K562 (cell line): ENCODE data around the gene PLEKHN1. TPM values are rescaled to one million over a fixed set of nuclear protein-coding genes. Genes with fewer than 3 reads are reported as not detected.

Experiments
- CAMTA2 ChIP-seq: fragments of 250-450 bp; sonication (Bioruptor Pico); conservative IDR thresholded peaks from 2 replicates; pipeline ENCODE4 v1.5.1; 2022
- DMBX1 ChIP-seq: fragments of 250-450 bp; sonication (Bioruptor Pico); IDR thresholded peaks from 2 replicates; pipeline ENCODE4 v1.8.0; 2022; ENCODE audit warnings: inconsistent platforms, mild to moderate bottlenecking, moderate library complexity, borderline replicate concordance
- HMG20B ChIP-seq: fragments of 250-450 bp; sonication (Bioruptor Pico); IDR thresholded peaks from 2 replicates; pipeline ENCODE4 v1.5.0; 2021; ENCODE audit warnings: mild to moderate bottlenecking
- HNRNPK ChIP-seq: fragments of 200-400 bp; formaldehyde crosslinking; IDR thresholded peaks from one replicate; pipeline ENCODE4 v1.6.1; 2018; ENCODE audit warnings: mild to moderate bottlenecking, low read depth, low read length; ENCODE audit not compliant: poor library complexity, severe bottlenecking
- KLF16 ChIP-seq: IDR thresholded peaks from 2 replicates; pipeline ENCODE4 v1.6.1; 2016; ENCODE audit warnings: antibody characterized with exemption
- MCM5 ChIP-seq: fragments of 450-650 bp; IDR thresholded peaks from 2 replicates; pipeline ENCODE4 v1.6.1; 2016; ENCODE audit warnings: low read depth
- PCBP1 ChIP-seq: fragments of 200-400 bp; formaldehyde crosslinking; IDR thresholded peaks from 2 replicates; pipeline ENCODE4 v1.6.1; 2018; ENCODE audit warnings: mild to moderate bottlenecking, low read depth, low read length; ENCODE audit not compliant: poor library complexity, severe bottlenecking
- POLR3A ChIP-seq: IDR thresholded peaks from 2 replicates; pipeline ENCODE4 v1.6.1; 2011; ENCODE audit warnings: borderline replicate concordance, mild to moderate bottlenecking, moderate library complexity; ENCODE audit not compliant: insufficient read length, insufficient read depth; ENCODE audit errors: extremely low read depth
- RFX7 ChIP-seq: fragments of 250-450 bp; sonication (Bioruptor Pico); IDR thresholded peaks from 2 replicates; pipeline ENCODE4 v1.5.1; 2021; ENCODE audit warnings: mild to moderate bottlenecking
- SP1 ChIP-seq: sonication (generic); formaldehyde crosslinking; IDR thresholded peaks from 2 replicates; pipeline ENCODE4 v1.8.1; 2022; ENCODE audit warnings: mild to moderate bottlenecking, missing genetic modification reagents
- XRCC4 ChIP-seq: IDR thresholded peaks from one replicate; pipeline ENCODE4 v1.6.1; 2011; ENCODE audit not compliant: insufficient read depth, insufficient read length; ENCODE audit errors: extremely low read depth
- ZFP30 ChIP-seq: fragments of 250-450 bp; sonication (Bioruptor Pico); IDR thresholded peaks from 2 replicates; pipeline ENCODE4 v1.8.0; 2022; ENCODE audit warnings: moderate library complexity, mild to moderate bottlenecking, inconsistent platforms, borderline replicate concordance
- ZNF584 ChIP-seq: fragments of 200-800 bp; sonication (Bioruptor generic); IDR thresholded peaks from 2 replicates; pipeline ENCODE4 v1.6.1; 2016; ENCODE audit warnings: low read depth, mild to moderate bottlenecking, missing genetic modification characterization, missing compliant biosample characterization
- polyA plus RNA-seq, 8 experiments: library from polyadenylated mRNA; depleted of rRNA in 4 of 8; stranded (reverse) in 5 of 8; unstranded in 3 of 8; fragments of >200 nt; fragmentation: Nextera tagmentation in 2 of 8; fragmentation: Illumina TruSeq in 1 of 8; extraction: Ambion mirVana in 2 of 8; extraction: Trizol in 1 of 8; gene quantifications; 2 replicates each; pipeline versions ENCODE4 v1.2.1 to v1.2.3, GENCODE V29; 2011 to 2014; ENCODE audit warnings: inconsistent platforms in 1 of 8, missing spikeins in 1 of 8
- total RNA-seq, 7 experiments: library from RNA; depleted of rRNA in 6 of 7; stranded (reverse); fragments of >200 nt in 6 of 7; fragmentation: Illumina TruSeq in 2 of 7; extraction: Trizol in 2 of 7; gene quantifications; 2 replicates each; pipeline versions ENCODE4 v1.2.1 to v1.2.3, GENCODE V29; 2011 to 2021; ENCODE audit warnings: low replicate concordance in 1 of 7
- TF ChIP-seq, protein P1 (sequence below): fragments of 200-600 bp; sonication (generic); IDR thresholded peaks from one replicate; pipeline ENCODE4 v1.6.1; 2012; ENCODE audit warnings: mild to moderate bottlenecking, low read depth, low read length, inconsistent platforms
- TF ChIP-seq, protein P2 (sequence below): IDR thresholded peaks from 2 replicates; pipeline ENCODE4 v1.6.1; 2011; ENCODE audit warnings: borderline replicate concordance, low read depth, mild to moderate bottlenecking, moderate library complexity, low read length; ENCODE audit not compliant: insufficient read depth, poor library complexity, severe bottlenecking

PLEKHN1 gene
- total and polyA plus RNA-seq, 9 of the 15 experiments (the other 6 are each of a cell fraction or from before 2014, with no cell fraction given) = 0.07 to 1.5 (median 0.13) TPM; not detected in 2

DNA sequence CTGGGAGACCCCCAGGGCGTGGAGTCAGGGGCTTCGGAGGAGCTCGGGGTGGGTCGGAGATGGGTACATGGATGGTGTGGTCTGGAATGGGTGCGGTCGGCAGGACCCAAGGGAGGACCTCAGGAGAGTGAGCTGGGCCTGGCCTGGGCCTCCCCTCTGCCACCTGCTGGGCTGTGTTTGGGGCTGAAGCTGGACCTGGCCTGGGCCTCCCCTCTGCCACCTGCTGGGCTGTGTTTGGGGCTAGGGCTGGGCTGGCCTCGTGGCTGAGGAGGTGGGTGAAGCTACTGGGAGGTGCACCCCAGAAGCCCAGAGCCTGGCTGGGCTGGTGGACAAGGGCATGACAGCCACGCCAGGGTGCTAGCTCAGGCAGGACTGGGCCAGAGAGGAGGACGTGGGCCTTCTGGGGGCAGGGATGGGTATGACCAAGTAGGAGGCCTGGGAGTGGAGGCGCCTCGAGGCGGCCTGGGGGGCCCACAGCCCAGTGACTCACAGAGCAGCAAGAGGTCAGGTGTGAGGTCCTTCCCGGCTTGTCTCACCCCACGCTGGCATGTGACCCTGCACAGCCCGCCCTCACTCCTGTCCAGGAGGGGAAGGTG, 28.1 kb upstream of the PLEKHN1 start (continued):
- TF ChIP-seq RFX7 (CRISPR knock-in tag) (no peak), HMG20B (CRISPR knock-in tag) (no peak), SP1 (CRISPR knock-in tag) (no peak), POLR3A (no peak), CAMTA2 (no peak), KLF16 (no peak), HNRNPK (no peak), PCBP1 (peak; percentile 7), DMBX1 (CRISPR knock-in tag) (no peak), ZNF584 (CRISPR knock-in tag) (no peak), XRCC4 (no peak), ZFP30 (CRISPR knock-in tag) (no peak), MCM5 (no peak)
- TF ChIP-seq, protein P1, sequence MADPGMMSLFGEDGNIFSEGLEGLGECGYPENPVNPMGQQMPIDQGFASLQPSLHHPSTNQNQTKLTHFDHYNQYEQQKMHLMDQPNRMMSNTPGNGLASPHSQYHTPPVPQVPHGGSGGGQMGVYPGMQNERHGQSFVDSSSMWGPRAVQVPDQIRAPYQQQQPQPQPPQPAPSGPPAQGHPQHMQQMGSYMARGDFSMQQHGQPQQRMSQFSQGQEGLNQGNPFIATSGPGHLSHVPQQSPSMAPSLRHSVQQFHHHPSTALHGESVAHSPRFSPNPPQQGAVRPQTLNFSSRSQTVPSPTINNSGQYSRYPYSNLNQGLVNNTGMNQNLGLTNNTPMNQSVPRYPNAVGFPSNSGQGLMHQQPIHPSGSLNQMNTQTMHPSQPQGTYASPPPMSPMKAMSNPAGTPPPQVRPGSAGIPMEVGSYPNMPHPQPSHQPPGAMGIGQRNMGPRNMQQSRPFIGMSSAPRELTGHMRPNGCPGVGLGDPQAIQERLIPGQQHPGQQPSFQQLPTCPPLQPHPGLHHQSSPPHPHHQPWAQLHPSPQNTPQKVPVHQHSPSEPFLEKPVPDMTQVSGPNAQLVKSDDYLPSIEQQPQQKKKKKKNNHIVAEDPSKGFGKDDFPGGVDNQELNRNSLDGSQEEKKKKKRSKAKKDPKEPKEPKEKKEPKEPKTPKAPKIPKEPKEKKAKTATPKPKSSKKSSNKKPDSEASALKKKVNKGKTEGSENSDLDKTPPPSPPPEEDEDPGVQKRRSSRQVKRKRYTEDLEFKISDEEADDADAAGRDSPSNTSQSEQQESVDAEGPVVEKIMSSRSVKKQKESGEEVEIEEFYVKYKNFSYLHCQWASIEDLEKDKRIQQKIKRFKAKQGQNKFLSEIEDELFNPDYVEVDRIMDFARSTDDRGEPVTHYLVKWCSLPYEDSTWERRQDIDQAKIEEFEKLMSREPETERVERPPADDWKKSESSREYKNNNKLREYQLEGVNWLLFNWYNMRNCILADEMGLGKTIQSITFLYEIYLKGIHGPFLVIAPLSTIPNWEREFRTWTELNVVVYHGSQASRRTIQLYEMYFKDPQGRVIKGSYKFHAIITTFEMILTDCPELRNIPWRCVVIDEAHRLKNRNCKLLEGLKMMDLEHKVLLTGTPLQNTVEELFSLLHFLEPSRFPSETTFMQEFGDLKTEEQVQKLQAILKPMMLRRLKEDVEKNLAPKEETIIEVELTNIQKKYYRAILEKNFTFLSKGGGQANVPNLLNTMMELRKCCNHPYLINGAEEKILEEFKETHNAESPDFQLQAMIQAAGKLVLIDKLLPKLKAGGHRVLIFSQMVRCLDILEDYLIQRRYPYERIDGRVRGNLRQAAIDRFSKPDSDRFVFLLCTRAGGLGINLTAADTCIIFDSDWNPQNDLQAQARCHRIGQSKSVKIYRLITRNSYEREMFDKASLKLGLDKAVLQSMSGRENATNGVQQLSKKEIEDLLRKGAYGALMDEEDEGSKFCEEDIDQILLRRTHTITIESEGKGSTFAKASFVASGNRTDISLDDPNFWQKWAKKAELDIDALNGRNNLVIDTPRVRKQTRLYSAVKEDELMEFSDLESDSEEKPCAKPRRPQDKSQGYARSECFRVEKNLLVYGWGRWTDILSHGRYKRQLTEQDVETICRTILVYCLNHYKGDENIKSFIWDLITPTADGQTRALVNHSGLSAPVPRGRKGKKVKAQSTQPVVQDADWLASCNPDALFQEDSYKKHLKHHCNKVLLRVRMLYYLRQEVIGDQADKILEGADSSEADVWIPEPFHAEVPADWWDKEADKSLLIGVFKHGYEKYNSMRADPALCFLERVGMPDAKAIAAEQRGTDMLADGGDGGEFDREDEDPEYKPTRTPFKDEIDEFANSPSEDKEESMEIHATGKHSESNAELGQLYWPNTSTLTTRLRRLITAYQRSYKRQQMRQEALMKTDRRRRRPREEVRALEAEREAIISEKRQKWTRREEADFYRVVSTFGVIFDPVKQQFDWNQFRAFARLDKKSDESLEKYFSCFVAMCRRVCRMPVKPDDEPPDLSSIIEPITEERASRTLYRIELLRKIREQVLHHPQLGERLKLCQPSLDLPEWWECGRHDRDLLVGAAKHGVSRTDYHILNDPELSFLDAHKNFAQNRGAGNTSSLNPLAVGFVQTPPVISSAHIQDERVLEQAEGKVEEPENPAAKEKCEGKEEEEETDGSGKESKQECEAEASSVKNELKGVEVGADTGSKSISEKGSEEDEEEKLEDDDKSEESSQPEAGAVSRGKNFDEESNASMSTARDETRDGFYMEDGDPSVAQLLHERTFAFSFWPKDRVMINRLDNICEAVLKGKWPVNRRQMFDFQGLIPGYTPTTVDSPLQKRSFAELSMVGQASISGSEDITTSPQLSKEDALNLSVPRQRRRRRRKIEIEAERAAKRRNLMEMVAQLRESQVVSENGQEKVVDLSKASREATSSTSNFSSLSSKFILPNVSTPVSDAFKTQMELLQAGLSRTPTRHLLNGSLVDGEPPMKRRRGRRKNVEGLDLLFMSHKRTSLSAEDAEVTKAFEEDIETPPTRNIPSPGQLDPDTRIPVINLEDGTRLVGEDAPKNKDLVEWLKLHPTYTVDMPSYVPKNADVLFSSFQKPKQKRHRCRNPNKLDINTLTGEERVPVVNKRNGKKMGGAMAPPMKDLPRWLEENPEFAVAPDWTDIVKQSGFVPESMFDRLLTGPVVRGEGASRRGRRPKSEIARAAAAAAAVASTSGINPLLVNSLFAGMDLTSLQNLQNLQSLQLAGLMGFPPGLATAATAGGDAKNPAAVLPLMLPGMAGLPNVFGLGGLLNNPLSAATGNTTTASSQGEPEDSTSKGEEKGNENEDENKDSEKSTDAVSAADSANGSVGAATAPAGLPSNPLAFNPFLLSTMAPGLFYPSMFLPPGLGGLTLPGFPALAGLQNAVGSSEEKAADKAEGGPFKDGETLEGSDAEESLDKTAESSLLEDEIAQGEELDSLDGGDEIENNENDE = no peak
- TF ChIP-seq, protein P2, sequence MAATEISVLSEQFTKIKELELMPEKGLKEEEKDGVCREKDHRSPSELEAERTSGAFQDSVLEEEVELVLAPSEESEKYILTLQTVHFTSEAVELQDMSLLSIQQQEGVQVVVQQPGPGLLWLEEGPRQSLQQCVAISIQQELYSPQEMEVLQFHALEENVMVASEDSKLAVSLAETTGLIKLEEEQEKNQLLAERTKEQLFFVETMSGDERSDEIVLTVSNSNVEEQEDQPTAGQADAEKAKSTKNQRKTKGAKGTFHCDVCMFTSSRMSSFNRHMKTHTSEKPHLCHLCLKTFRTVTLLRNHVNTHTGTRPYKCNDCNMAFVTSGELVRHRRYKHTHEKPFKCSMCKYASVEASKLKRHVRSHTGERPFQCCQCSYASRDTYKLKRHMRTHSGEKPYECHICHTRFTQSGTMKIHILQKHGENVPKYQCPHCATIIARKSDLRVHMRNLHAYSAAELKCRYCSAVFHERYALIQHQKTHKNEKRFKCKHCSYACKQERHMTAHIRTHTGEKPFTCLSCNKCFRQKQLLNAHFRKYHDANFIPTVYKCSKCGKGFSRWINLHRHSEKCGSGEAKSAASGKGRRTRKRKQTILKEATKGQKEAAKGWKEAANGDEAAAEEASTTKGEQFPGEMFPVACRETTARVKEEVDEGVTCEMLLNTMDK = peak; percentile 5
